ENCODE results near the gene CAV1.

- TF ChIP-seq, protein P1, sequence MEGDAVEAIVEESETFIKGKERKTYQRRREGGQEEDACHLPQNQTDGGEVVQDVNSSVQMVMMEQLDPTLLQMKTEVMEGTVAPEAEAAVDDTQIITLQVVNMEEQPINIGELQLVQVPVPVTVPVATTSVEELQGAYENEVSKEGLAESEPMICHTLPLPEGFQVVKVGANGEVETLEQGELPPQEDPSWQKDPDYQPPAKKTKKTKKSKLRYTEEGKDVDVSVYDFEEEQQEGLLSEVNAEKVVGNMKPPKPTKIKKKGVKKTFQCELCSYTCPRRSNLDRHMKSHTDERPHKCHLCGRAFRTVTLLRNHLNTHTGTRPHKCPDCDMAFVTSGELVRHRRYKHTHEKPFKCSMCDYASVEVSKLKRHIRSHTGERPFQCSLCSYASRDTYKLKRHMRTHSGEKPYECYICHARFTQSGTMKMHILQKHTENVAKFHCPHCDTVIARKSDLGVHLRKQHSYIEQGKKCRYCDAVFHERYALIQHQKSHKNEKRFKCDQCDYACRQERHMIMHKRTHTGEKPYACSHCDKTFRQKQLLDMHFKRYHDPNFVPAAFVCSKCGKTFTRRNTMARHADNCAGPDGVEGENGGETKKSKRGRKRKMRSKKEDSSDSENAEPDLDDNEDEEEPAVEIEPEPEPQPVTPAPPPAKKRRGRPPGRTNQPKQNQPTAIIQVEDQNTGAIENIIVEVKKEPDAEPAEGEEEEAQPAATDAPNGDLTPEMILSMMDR (conservative IDR thresholded peaks at IDR 0.05): no peak
- TF ChIP-seq ZFX (IDR thresholded peaks at IDR 0.05): no peak
Observed at GRCh38 chr7:116502201-116503096, 22.4 kb upstream of the CAV1 start.
